Measurements from ENCODE around the gene ZNF385D.

DNA sequence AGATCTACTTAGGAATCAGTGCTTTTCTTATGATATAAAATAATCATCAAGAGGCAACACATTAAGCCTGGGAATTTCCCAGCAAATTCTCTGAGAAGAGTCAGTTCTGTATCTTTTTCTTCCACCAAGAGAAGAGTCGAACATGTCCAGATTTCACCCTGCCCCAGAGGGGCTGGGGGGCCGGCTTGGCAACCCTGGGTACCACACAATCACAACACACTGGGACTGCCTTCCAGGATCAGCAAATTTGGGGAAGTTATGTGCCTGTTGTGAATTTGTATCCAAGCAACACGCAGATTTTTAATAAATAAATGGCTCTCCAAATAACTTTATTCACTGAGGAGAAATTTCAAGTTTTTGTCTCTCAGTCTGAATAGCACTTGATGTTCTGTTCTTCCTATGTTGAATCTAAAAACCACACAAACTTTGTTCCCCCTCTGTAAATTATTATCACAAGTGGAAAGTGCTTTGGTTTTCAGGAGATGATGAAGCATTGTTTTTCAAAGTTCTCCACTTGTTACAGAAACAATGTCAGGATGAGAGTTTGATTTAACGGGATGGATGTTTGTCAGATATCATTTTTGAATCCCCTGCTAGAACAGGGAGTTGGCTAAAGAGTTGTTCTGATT lies 357.2 kb downstream of the ZNF385D start:
- TF ChIP-seq RAD21 (CRISPR knock-in tag; IDR thresholded peaks at IDR 0.05) (no peak), NR2F6 (IDR thresholded peaks at IDR 0.05) (no peak), NR2F6 (CRISPR knock-in tag; IDR thresholded peaks at IDR 0.05) (no peak), ZNF530 (CRISPR knock-in tag; IDR thresholded peaks at IDR 0.05; ENCODE audit: low read depth) (no peak), ZNF143 (CRISPR knock-in tag; IDR thresholded peaks at IDR 0.05) (no peak), ZBTB21 (CRISPR knock-in tag; IDR thresholded peaks at IDR 0.05) (no peak), ISX (CRISPR knock-in tag; conservative IDR thresholded peaks at IDR 0.05) (no peak), CEBPB (IDR thresholded peaks at IDR 0.05; ENCODE audit: borderline replicate concordance, low read depth, low read length) (no peak), ZBTB7A (CRISPR knock-in tag; IDR thresholded peaks at IDR 0.05) (no peak), MED13 (CRISPR knock-in tag; IDR thresholded peaks at IDR 0.05) (no peak), EZH2 (conservative IDR thresholded peaks at IDR 0.05; ENCODE audit: low read depth, low read length) (no peak)

Data from HepG2 (cell line).